ENCODE data around the gene PRSS48.
"Not testable (repeated sequence)": the region's sequence is repeated elsewhere in the genome, so short reads cannot be mapped to it uniquely, and the experiment has no call there.

PRSS48 gene

GRCh38 chr4:151276787-151277562, at the start of gene PRSS48:
TSS of gene PRSS48 (plus strand) at chr4:151277161. CDS start at chr4:151277173, 12 bp downstream.
- DNase-seq: peak; percentile 57
- in situ Hi-C loops (cut with HindIII; ENCODE audit: low pct_ligation_motif_present, low pct_unique_long_range_greater_than_20kb, low sequenced_read_pairs): no loop called here

- no peak for DNase-seq
- in situ Hi-C loops (cut with HindIII; ENCODE audit: low pct_ligation_motif_present, low pct_unique_long_range_greater_than_20kb, low sequenced_read_pairs): no loop called here
Observed at GRCh38 chr4:151227172-151227571, 49.8 kb upstream of the PRSS48 start.

GRCh38 chr4:151227731-151228130, 49.2 kb upstream of the PRSS48 start:
- peak; percentile 45 for DNase-seq
- in situ Hi-C loops (cut with HindIII; ENCODE audit: low pct_ligation_motif_present, low pct_unique_long_range_greater_than_20kb, low sequenced_read_pairs): no loop called here

GRCh38 chr4:151228189-151229119, 48.5 kb upstream of the PRSS48 start:
- in situ Hi-C loops (cut with HindIII; ENCODE audit: low pct_ligation_motif_present, low pct_unique_long_range_greater_than_20kb, low sequenced_read_pairs): no loop called here
- DNase-seq: no peak

- in situ Hi-C loops (cut with HindIII; ENCODE audit: low pct_ligation_motif_present, low pct_unique_long_range_greater_than_20kb, low sequenced_read_pairs): no loop called here
- DNase-seq: no peak
Observed at GRCh38 chr4:151231915-151232595, 44.9 kb upstream of the PRSS48 start.

- in situ Hi-C loops (cut with HindIII; ENCODE audit: low pct_ligation_motif_present, low pct_unique_long_range_greater_than_20kb, low sequenced_read_pairs): no loop called here
- DNase-seq: no peak
Observed at GRCh38 chr4:151233600-151233999, 43.4 kb upstream of the PRSS48 start.

- in situ Hi-C loops (cut with HindIII; ENCODE audit: low pct_ligation_motif_present, low pct_unique_long_range_greater_than_20kb, low sequenced_read_pairs); DNase-seq: not testable (repeated sequence)
Observed at GRCh38 chr4:151235373-151235772, 41.6 kb upstream of the PRSS48 start.

GRCh38 chr4:151236036-151236435, 40.9 kb upstream of the PRSS48 start:
- no peak for DNase-seq
- in situ Hi-C loops (cut with HindIII; ENCODE audit: low pct_ligation_motif_present, low pct_unique_long_range_greater_than_20kb, low sequenced_read_pairs): no loop called here

- in situ Hi-C loops (cut with HindIII; ENCODE audit: low pct_ligation_motif_present, low pct_unique_long_range_greater_than_20kb, low sequenced_read_pairs): no loop called here
- DNase-seq: peak; percentile 14
Observed at GRCh38 chr4:151238477-151238876, 38.5 kb upstream of the PRSS48 start.

GRCh38 chr4:151239608-151240007, 37.4 kb upstream of the PRSS48 start:
- DNase-seq: no peak
- in situ Hi-C loops (cut with HindIII; ENCODE audit: low pct_ligation_motif_present, low pct_unique_long_range_greater_than_20kb, low sequenced_read_pairs): no loop called here

GRCh38 chr4:151242305-151242704, 34.7 kb upstream of the PRSS48 start:
- in situ Hi-C loops (cut with HindIII; ENCODE audit: low pct_ligation_motif_present, low pct_unique_long_range_greater_than_20kb, low sequenced_read_pairs): no loop called here
- DNase-seq: no peak

- in situ Hi-C loops (cut with HindIII; ENCODE audit: low pct_ligation_motif_present, low pct_unique_long_range_greater_than_20kb, low sequenced_read_pairs): no loop called here
- DNase-seq: no peak
Observed at GRCh38 chr4:151246742-151247141, 30.2 kb upstream of the PRSS48 start.

GRCh38 chr4:151247395-151247794, 29.6 kb upstream of the PRSS48 start:
- in situ Hi-C loops (cut with HindIII; ENCODE audit: low pct_ligation_motif_present, low pct_unique_long_range_greater_than_20kb, low sequenced_read_pairs): no loop called here
- DNase-seq: no peak

- in situ Hi-C loops (cut with HindIII; ENCODE audit: low pct_ligation_motif_present, low pct_unique_long_range_greater_than_20kb, low sequenced_read_pairs): no loop called here
- DNase-seq: no peak
Observed at GRCh38 chr4:151248519-151248918, 28.4 kb upstream of the PRSS48 start.

GRCh38 chr4:151250706-151251105, 26.3 kb upstream of the PRSS48 start:
- DNase-seq: no peak
- in situ Hi-C loops (cut with HindIII; ENCODE audit: low pct_ligation_motif_present, low pct_unique_long_range_greater_than_20kb, low sequenced_read_pairs): no loop called here

GRCh38 chr4:151251603-151252304, 25.2 kb upstream of the PRSS48 start:
- no peak for DNase-seq
- in situ Hi-C loops (cut with HindIII; ENCODE audit: low pct_ligation_motif_present, low pct_unique_long_range_greater_than_20kb, low sequenced_read_pairs): no loop called here

- DNase-seq; in situ Hi-C loops (cut with HindIII; ENCODE audit: low pct_ligation_motif_present, low pct_unique_long_range_greater_than_20kb, low sequenced_read_pairs): not testable (repeated sequence)
Observed at GRCh38 chr4:151255226-151255625, 21.7 kb upstream of the PRSS48 start.

GRCh38 chr4:151255680-151256079, 21.3 kb upstream of the PRSS48 start:
- DNase-seq; in situ Hi-C loops (cut with HindIII; ENCODE audit: low pct_ligation_motif_present, low pct_unique_long_range_greater_than_20kb, low sequenced_read_pairs): not testable (repeated sequence)

Measured in ACHN (cell line).